ELR (cell line): ENCODE results near the gene ZNF410.
"Not testable (repeated sequence)": the region's sequence is repeated elsewhere in the genome, so short reads cannot be mapped to it uniquely, and the experiment has no call there.

ENCODE experiments used
- DNase-seq: peaks from one replicate; pipeline ENCODE4 v3.0.0-alpha.2; 2015; ENCODE audit warnings: low read depth

The ZNF410 gene

GRCh38 chr14:73886449-73887317 lies at the start of gene ZNF410:
Gene ZNF410, plus strand, starts transcription at chr14:73886859. Its CDS starts 5,317 bp downstream, at chr14:73892176.
- peak; percentile 98 for DNase-seq

GRCh38 chr14:73838293-73839034 lies 48.2 kb upstream of the ZNF410 start:
- DNase-seq = not testable (repeated sequence)

- DNase-seq = no peak
Observed at GRCh38 chr14:73842201-73842600, 44.5 kb upstream of the ZNF410 start.

GRCh38 chr14:73842851-73843250 lies 43.8 kb upstream of the ZNF410 start:
- DNase-seq = no peak

- no peak for DNase-seq
Observed at GRCh38 chr14:73843296-73843695, 43.4 kb upstream of the ZNF410 start.

GRCh38 chr14:73846947-73847346 lies 39.7 kb upstream of the ZNF410 start:
- DNase-seq = no peak

- peak; percentile 54 for DNase-seq
Observed at GRCh38 chr14:73851000-73851399, 35.7 kb upstream of the ZNF410 start.

- peak; percentile 99 for DNase-seq
Observed at GRCh38 chr14:73851567-73852382, 34.9 kb upstream of the ZNF410 start, which contains the start of gene PTGR2. Gene PTGR2, plus strand, starts transcription at chr14:73851831. Its CDS starts 7,032 bp downstream, at chr14:73858863.

GRCh38 chr14:73859145-73859544 lies 27.5 kb upstream of the ZNF410 start:
- DNase-seq = no peak

- DNase-seq = no peak
Observed at GRCh38 chr14:73861073-73861472, 25.6 kb upstream of the ZNF410 start.

GRCh38 chr14:73862480-73862879 lies 24.2 kb upstream of the ZNF410 start:
- no peak for DNase-seq

- no peak for DNase-seq
Observed at GRCh38 chr14:73863209-73863608, 23.4 kb upstream of the ZNF410 start.

- DNase-seq = no peak
Observed at GRCh38 chr14:73865534-73866113, 21.0 kb upstream of the ZNF410 start.

GRCh38 chr14:73869754-73870153 lies 16.9 kb upstream of the ZNF410 start:
- not testable (repeated sequence) for DNase-seq

- DNase-seq = no peak
Observed at GRCh38 chr14:73870525-73871235, 16.0 kb upstream of the ZNF410 start.

GRCh38 chr14:73873660-73874059 lies 13.0 kb upstream of the ZNF410 start:
- no peak for DNase-seq

GRCh38 chr14:73877790-73878189 lies 8.9 kb upstream of the ZNF410 start:
- no peak for DNase-seq

GRCh38 chr14:73878436-73878835 lies 8.2 kb upstream of the ZNF410 start:
- peak; percentile 84 for DNase-seq

- DNase-seq = peak; percentile 56
Observed at GRCh38 chr14:73879027-73879426, 7.6 kb upstream of the ZNF410 start.

GRCh38 chr14:73884438-73885190 lies 2.0 kb upstream of the ZNF410 start:
- no peak for DNase-seq

GRCh38 chr14:73887318-73887616 lies 608 bp downstream of the ZNF410 start:
- DNase-seq = peak; percentile 51
